K562 (cell line): ENCODE measurements around the gene MYMX. TPM values are rescaled to one million over a fixed set of nuclear protein-coding genes. Genes with fewer than 3 reads are reported as not detected.

ENCODE experiments used
- CCNT2 ChIP-seq: IDR thresholded peaks from 2 replicates; pipeline ENCODE4 v1.6.1; 2011; ENCODE audit warnings: borderline replicate concordance, low read depth, mild to moderate bottlenecking, moderate library complexity, mixed read lengths, low read length; ENCODE audit not compliant: insufficient read length; ENCODE audit errors: extremely low read depth
- MGA ChIP-seq: fragments of 450-650 bp; IDR thresholded peaks from 2 replicates; pipeline ENCODE4 v1.6.1; 2016; ENCODE audit warnings: mild to moderate bottlenecking, moderate library complexity
- NFATC3 ChIP-seq: fragments of 450-650 bp; IDR thresholded peaks from 2 replicates; pipeline ENCODE4 v1.6.1; 2017; ENCODE audit warnings: mild to moderate bottlenecking
- POLR2B ChIP-seq: fragments of 450-650 bp; IDR thresholded peaks from 2 replicates; pipeline ENCODE4 v1.6.1; 2018; ENCODE audit warnings: low read depth; ENCODE audit not compliant: partially characterized antibody
- PURB ChIP-seq: sonication (generic); formaldehyde crosslinking; IDR thresholded peaks from 2 replicates; pipeline ENCODE4 v1.9.0; 2021; ENCODE audit warnings: low read depth, mild to moderate bottlenecking, missing genetic modification reagents
- PYGO2 ChIP-seq: fragments of 450-650 bp; IDR thresholded peaks from 2 replicates; pipeline ENCODE4 v1.6.1; 2016; ENCODE audit warnings: mild to moderate bottlenecking, missing genetic modification characterization, moderate library complexity, missing compliant biosample characterization
- RHOXF2B ChIP-seq: fragments of 250-450 bp; sonication (Bioruptor Pico); conservative IDR thresholded peaks from 2 replicates; pipeline ENCODE4 v1.5.1; 2021
- SAFB ChIP-seq: fragments of 200-400 bp; formaldehyde crosslinking; IDR thresholded peaks from 2 replicates; pipeline ENCODE4 v1.6.1; 2017; ENCODE audit warnings: low read depth, low read length, borderline replicate concordance
- SNRNP70 ChIP-seq: fragments of 200-400 bp; formaldehyde crosslinking; optimal IDR thresholded peaks from 2 replicates; pipeline ENCODE3; 2017; ENCODE audit warnings: low read depth, low read length
- STAT6 ChIP-seq: sonication (generic); formaldehyde crosslinking; IDR thresholded peaks from 2 replicates; pipeline ENCODE4 v1.8.1; 2023; ENCODE audit warnings: mild to moderate bottlenecking, missing genetic modification reagents
- THRAP3 ChIP-seq: fragments of 450-650 bp; IDR thresholded peaks from 2 replicates; pipeline ENCODE4 v1.6.1; 2016; ENCODE audit warnings: mild to moderate bottlenecking, inconsistent platforms, borderline replicate concordance
- ZSCAN32 ChIP-seq: fragments of 450-650 bp; formaldehyde crosslinking; IDR thresholded peaks from 2 replicates; pipeline ENCODE4 v1.4.0; 2020; ENCODE audit warnings: mild to moderate bottlenecking, moderate library complexity
- polyA plus RNA-seq, 8 experiments: library from polyadenylated mRNA; depleted of rRNA in 4 of 8; stranded (reverse) in 5 of 8; unstranded in 3 of 8; fragments of >200 nt; fragmentation: Nextera tagmentation in 2 of 8; fragmentation: Illumina TruSeq in 1 of 8; extraction: Ambion mirVana in 2 of 8; extraction: Trizol in 1 of 8; gene quantifications; 2 replicates each; pipeline versions ENCODE4 v1.2.1 to v1.2.3, GENCODE V29; 2011 to 2014; ENCODE audit warnings: inconsistent platforms in 1 of 8, missing spikeins in 1 of 8
- total RNA-seq, 7 experiments: library from RNA; depleted of rRNA in 6 of 7; stranded (reverse); fragments of >200 nt in 6 of 7; fragmentation: Illumina TruSeq in 2 of 7; extraction: Trizol in 2 of 7; gene quantifications; 2 replicates each; pipeline versions ENCODE4 v1.2.1 to v1.2.3, GENCODE V29; 2011 to 2021; ENCODE audit warnings: low replicate concordance in 1 of 7

The MYMX gene
- total and polyA plus RNA-seq, 9 of the 15 experiments (the other 6 are each of a cell fraction or from before 2014, with no cell fraction given): 0.12 TPM; not detected in 8

- TF ChIP-seq SAFB (no peak), THRAP3 (peak; percentile 78; the same call in 1 of the 2 replicates), NFATC3 (0 out of 2 replicates have a peak, but pooled peaks have one; percentile 11), PYGO2 (no peak), SNRNP70 (peak; percentile 82), POLR2B (peak; percentile 86), PURB (CRISPR knock-in tag) (0 out of 2 replicates have a peak, but pooled peaks have one; percentile 33), RHOXF2B (CRISPR knock-in tag) (0 out of 2 replicates have a peak, but pooled peaks have one; percentile 3), ZSCAN32 (CRISPR knock-in tag) (peak; percentile 51; the same call in 1 of the 2 replicates), CCNT2 (peak; percentile 62), STAT6 (CRISPR knock-in tag) (0 out of 2 replicates have a peak, but pooled peaks have one; percentile 28), MGA (no peak)
Observed at GRCh38 chr6:44254191-44255104, 37.7 kb downstream of the MYMX start (continued).
